Breast epithelium (tissue), 3 donors: Measurements from ENCODE around the gene E2F4.

Experiments used
- POLR2A ChIP-seq: fragments of 450-650 bp; IDR thresholded peaks from one replicate; pipeline ENCODE4 v1.6.1; 2016; ENCODE audit warnings: antibody characterized with exemption, mild to moderate bottlenecking, moderate library complexity
- POLR2AphosphoS5 ChIP-seq, 3 donors: sonication (generic); formaldehyde crosslinking; IDR thresholded peaks; one replicate each; pipeline ENCODE4 v1.6.1; 2017; ENCODE audit warnings: antibody characterized with exemption in 3 of 3
- TF ChIP-seq, protein P1 (sequence below), 3 donors: fragments of 450-650 bp; IDR thresholded peaks; one replicate each; pipeline ENCODE4 v1.5.1; 2016 to 2017; ENCODE audit warnings: antibody characterized with exemption in 3 of 3, mild to moderate bottlenecking in 3 of 3, moderate library complexity in 3 of 3

- TF ChIP-seq POLR2AphosphoS5 (IDR thresholded peaks at IDR 0.05) (no peak), POLR2A (no peak)
- TF ChIP-seq, protein P1, sequence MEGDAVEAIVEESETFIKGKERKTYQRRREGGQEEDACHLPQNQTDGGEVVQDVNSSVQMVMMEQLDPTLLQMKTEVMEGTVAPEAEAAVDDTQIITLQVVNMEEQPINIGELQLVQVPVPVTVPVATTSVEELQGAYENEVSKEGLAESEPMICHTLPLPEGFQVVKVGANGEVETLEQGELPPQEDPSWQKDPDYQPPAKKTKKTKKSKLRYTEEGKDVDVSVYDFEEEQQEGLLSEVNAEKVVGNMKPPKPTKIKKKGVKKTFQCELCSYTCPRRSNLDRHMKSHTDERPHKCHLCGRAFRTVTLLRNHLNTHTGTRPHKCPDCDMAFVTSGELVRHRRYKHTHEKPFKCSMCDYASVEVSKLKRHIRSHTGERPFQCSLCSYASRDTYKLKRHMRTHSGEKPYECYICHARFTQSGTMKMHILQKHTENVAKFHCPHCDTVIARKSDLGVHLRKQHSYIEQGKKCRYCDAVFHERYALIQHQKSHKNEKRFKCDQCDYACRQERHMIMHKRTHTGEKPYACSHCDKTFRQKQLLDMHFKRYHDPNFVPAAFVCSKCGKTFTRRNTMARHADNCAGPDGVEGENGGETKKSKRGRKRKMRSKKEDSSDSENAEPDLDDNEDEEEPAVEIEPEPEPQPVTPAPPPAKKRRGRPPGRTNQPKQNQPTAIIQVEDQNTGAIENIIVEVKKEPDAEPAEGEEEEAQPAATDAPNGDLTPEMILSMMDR (IDR thresholded peaks at IDR 0.05) = no peak
Measured at GRCh38 chr16:67235816-67236562, 44.0 kb downstream of the E2F4 start.
